H9 (cell line): Measurements from ENCODE around the gene RNF26. TPM values are rescaled to one million over a fixed set of nuclear protein-coding genes. Genes with fewer than 3 reads are reported as not detected.
A peak's percentile ranks its signal among the peaks of the same experiment; 100 is the strongest.

Experiments used
- DNase-seq: peaks from one replicate; pipeline ENCODE4 v3.0.0-alpha.2; 2017
- H2AFZ ChIP-seq: one replicate; pipeline ENCODE4 v1.6.1; 2013; ENCODE audit warnings: mild to moderate bottlenecking, low read length, control low read depth, moderate library complexity
- H2AK5ac ChIP-seq: 2 replicates; pipeline ENCODE4 v1.6.1; 2013; ENCODE audit warnings: low read length, control low read depth, mixed read lengths; ENCODE audit not compliant: insufficient read length
- H2BK120ac ChIP-seq: one replicate; pipeline ENCODE4 v1.6.1; 2013; ENCODE audit warnings: low read depth, mild to moderate bottlenecking, low read length, control low read depth, inconsistent platforms; ENCODE audit not compliant: poor library complexity, severe bottlenecking
- H2BK12ac ChIP-seq: 2 replicates; pipeline ENCODE4 v1.6.1; 2013; ENCODE audit warnings: low read length, control low read depth, mixed read lengths, low read depth; ENCODE audit not compliant: insufficient read length
- H2BK15ac ChIP-seq: 2 replicates; pipeline ENCODE4 v1.6.1; 2013; ENCODE audit warnings: low read depth, low read length, control low read depth
- H2BK20ac ChIP-seq: one replicate; pipeline ENCODE4 v1.6.1; 2013; ENCODE audit warnings: low read depth, mild to moderate bottlenecking, low read length, control low read depth, inconsistent platforms; ENCODE audit not compliant: poor library complexity, severe bottlenecking
- H2BK5ac ChIP-seq: 2 replicates; pipeline ENCODE4 v1.6.1; 2013; ENCODE audit warnings: low read length, control low read depth, mixed read lengths; ENCODE audit not compliant: insufficient read length
- H3K14ac ChIP-seq: 2 replicates; pipeline ENCODE4 v1.6.1; 2013; ENCODE audit warnings: low read length, control low read depth; ENCODE audit not compliant: insufficient read depth
- H3K18ac ChIP-seq: 2 replicates; pipeline ENCODE4 v1.6.1; 2013; ENCODE audit warnings: low read depth, mild to moderate bottlenecking, mixed read lengths, low read length, control low read depth; ENCODE audit not compliant: insufficient read length
- H3K23ac ChIP-seq: 2 replicates; pipeline ENCODE4 v1.6.1; 2013; ENCODE audit warnings: low read length, control low read depth, mixed read lengths, low read depth; ENCODE audit not compliant: insufficient read length
- H3K23me2 ChIP-seq: 2 replicates; pipeline ENCODE4 v1.6.1; 2013; ENCODE audit warnings: low read depth, mild to moderate bottlenecking, mixed read lengths, low read length, control low read depth; ENCODE audit not compliant: insufficient read length, poor library complexity, severe bottlenecking
- H3K27ac ChIP-seq: 2 replicates; pipeline ENCODE4 v1.5.1; 2013; ENCODE audit warnings: low read length, control low read depth, mixed read lengths, low read depth; ENCODE audit not compliant: insufficient read length
- H3K27me3 ChIP-seq: 2 replicates; pipeline ENCODE4 v1.6.1; 2013; ENCODE audit warnings: low read length, control low read depth, inconsistent platforms; ENCODE audit not compliant: insufficient read depth
- H3K4ac ChIP-seq: 2 replicates; pipeline ENCODE4 v1.6.1; 2013; ENCODE audit warnings: low read depth, mild to moderate bottlenecking, control low read depth, inconsistent platforms, low read length, moderate library complexity
- H3K4me1 ChIP-seq: 2 replicates; pipeline ENCODE4 v1.6.1; 2013; ENCODE audit warnings: low read length, control low read depth, inconsistent platforms; ENCODE audit not compliant: insufficient read depth
- H3K4me2 ChIP-seq: 2 replicates; pipeline ENCODE4 v1.6.1; 2013; ENCODE audit warnings: low read length, control low read depth, mixed read lengths; ENCODE audit not compliant: insufficient read length, insufficient read depth
- H3K56ac ChIP-seq: 2 replicates; pipeline ENCODE4 v1.6.1; 2013; ENCODE audit warnings: low read depth, mild to moderate bottlenecking, mixed read lengths, low read length, control low read depth; ENCODE audit not compliant: insufficient read length
- H3K79me1 ChIP-seq: 2 replicates; pipeline ENCODE4 v1.6.1; 2013; ENCODE audit warnings: low read depth, mild to moderate bottlenecking, moderate library complexity, low read length, control low read depth, inconsistent platforms; ENCODE audit not compliant: insufficient read depth, poor library complexity, severe bottlenecking
- H3K79me2 ChIP-seq: 2 replicates; pipeline ENCODE4 v1.6.1; 2013; ENCODE audit warnings: low read length, control low read depth, inconsistent platforms; ENCODE audit not compliant: insufficient read depth
- H3K9ac ChIP-seq: 2 replicates; pipeline ENCODE4 v1.6.1; 2013; ENCODE audit warnings: low read length, control low read depth, mixed read lengths; ENCODE audit not compliant: insufficient read length; ENCODE audit errors: extremely low read depth
- H3K9me3 ChIP-seq: one replicate; pipeline ENCODE4 v1.6.1; 2013; ENCODE audit warnings: low read depth, low read length, inconsistent platforms; ENCODE audit not compliant: control insufficient read depth
- H3T11ph ChIP-seq: one replicate; pipeline ENCODE4 v1.6.1; 2013; ENCODE audit warnings: mild to moderate bottlenecking, low read length, control low read depth, inconsistent platforms
- H4K20me1 ChIP-seq: one replicate; pipeline ENCODE4 v1.6.1; 2013; ENCODE audit not compliant: control insufficient read depth, insufficient read length, insufficient read depth
- H4K5ac ChIP-seq: 2 replicates; pipeline ENCODE4 v1.6.1; 2013; ENCODE audit warnings: low read depth, mild to moderate bottlenecking, mixed read lengths, low read length, control low read depth; ENCODE audit not compliant: insufficient read length
- H4K8ac ChIP-seq: replicated peaks from 2 replicates; pipeline ENCODE4 v1.6.1; 2013; ENCODE audit warnings: low read length, control low read depth, mixed read lengths, low read depth; ENCODE audit not compliant: insufficient read length
- H4K91ac ChIP-seq: 2 replicates; pipeline ENCODE4 v1.6.1; 2013; ENCODE audit warnings: low read depth, mild to moderate bottlenecking, moderate library complexity, mixed read lengths, low read length, control low read depth; ENCODE audit not compliant: insufficient read length
- H3K27ac Mint-ChIP-seq, 3 experiments: 2 replicates in 2 of 3; 3 replicates in 1 of 3; pipeline ENCODE4 v1.8.0; 2020 to 2021; ENCODE audit warnings: mixed read lengths in 3 of 3, mild to moderate bottlenecking in 1 of 3, moderate library complexity in 1 of 3
- H3K27me3 Mint-ChIP-seq: 2 replicates; pipeline ENCODE4 v1.8.0; 2021; ENCODE audit warnings: low read depth, mild to moderate bottlenecking, moderate library complexity, mixed read lengths
- H3K36me3 Mint-ChIP-seq, 3 experiments: 2 replicates in 2 of 3; 3 replicates in 1 of 3; pipeline ENCODE4 v1.8.0; 2020 to 2021; ENCODE audit warnings: low read depth in 3 of 3, mixed read lengths in 3 of 3; ENCODE audit not compliant: insufficient read depth in 1 of 3
- H3K4me1 Mint-ChIP-seq, 2 experiments: 2 replicates each; pipeline ENCODE4 v1.8.0; 2020; ENCODE audit warnings: mixed read lengths in 2 of 2
- H3K4me3 Mint-ChIP-seq, 2 experiments: 2 replicates in 1 of 2; 3 replicates in 1 of 2; pipeline ENCODE4 v1.8.0; 2020 to 2021; ENCODE audit warnings: mild to moderate bottlenecking in 2 of 2, mixed read lengths in 2 of 2, moderate library complexity in 1 of 2
- H3K9me3 Mint-ChIP-seq, 2 experiments: 2 replicates in 1 of 2; 3 replicates in 1 of 2; pipeline ENCODE4 v1.8.0; 2020; ENCODE audit warnings: mild to moderate bottlenecking in 2 of 2, mixed read lengths in 2 of 2, moderate library complexity in 1 of 2
- CTCF ChIP-seq: fragments of 200-600 bp; sonication (generic); conservative IDR thresholded peaks from 3 replicates; pipeline ENCODE4 v1.8.0; 2021; ENCODE audit warnings: antibody characterized with exemption, mild to moderate bottlenecking
- WGBS: extraction: QIAGEN DNeasy Blood & Tissue Kit; methylation state at CpG from one replicate; pipeline ENCODE4 v1.1.7; 2013; ENCODE audit warnings: missing lambda C conversion rate, low lambda C conversion rate, mixed read lengths; ENCODE audit not compliant: insufficient read length; ENCODE audit errors: extremely low coverage; 5-methylcytosine and 5-hydroxymethylcytosine counted together
- total RNA-seq: library from RNA; stranded (reverse); gene quantifications from 2 replicates; pipeline ENCODE4 v1.2.1, GENCODE V29; 2021

The RNF26 gene
- total RNA-seq, 1 experiment from 2014 or later, result 57.6 TPM

- no peak overlapping the region for H3K14ac ChIP-seq
- H4K8ac ChIP-seq, result no peak overlapping the region
- peaks cover 28% of the 10 kb centered on the region for H3K23me2 ChIP-seq
- peaks cover 9% of the 10 kb centered on the region for H3K79me1 ChIP-seq
- TF ChIP-seq CTCF, result no peak
- no peak overlapping the region for H3K23ac ChIP-seq
- H3K9ac ChIP-seq, result peak overlapping the region; percentile 4
- no peak overlapping the region for H2AK5ac ChIP-seq
- no peak overlapping the region for H2BK120ac ChIP-seq
- no peaks in the 10 kb centered on the region for H3K9me3 ChIP-seq
- peak overlapping the region; percentile 56 for H3K4me2 ChIP-seq
- H2BK5ac ChIP-seq, result no peak overlapping the region
- peak overlapping the region; percentile 33 for H3K18ac ChIP-seq
- no CpG with 5 or more reads among the region's 9 CpGs for WGBS
- no peak overlapping the region for H3K56ac ChIP-seq
- no peaks in the 10 kb centered on the region; a peak in 1 of 5 replicates for H3K9me3 Mint-ChIP-seq
- H3T11ph ChIP-seq, result no peak overlapping the region
- H3K27me3 Mint-ChIP-seq, result peaks cover 38% of the 10 kb centered on the region
- H3K27ac ChIP-seq, result no peak overlapping the region
- H3K4me1 Mint-ChIP-seq, result peaks cover 48 to 74% of the 10 kb centered on the region in 2 experiments
- H3K4me3 Mint-ChIP-seq, result peak overlapping the region; percentile 38 to 99
- H2AFZ ChIP-seq, result no peak overlapping the region
- no peak overlapping the region for H2BK20ac ChIP-seq
- no peak overlapping the region for H2BK15ac ChIP-seq
- H3K27me3 ChIP-seq, result peaks cover 16% of the 10 kb centered on the region
- H4K5ac ChIP-seq, result no peak overlapping the region
- peaks cover 13 to 18% (median 15%) of the 10 kb centered on the region in 3 experiments for H3K36me3 Mint-ChIP-seq
- H3K4ac ChIP-seq, result no peak overlapping the region
- peak; percentile 88 for DNase-seq
- no peaks in the 10 kb centered on the region for H4K20me1 ChIP-seq
- H2BK12ac ChIP-seq, result no peak overlapping the region
- no peak overlapping the region for H4K91ac ChIP-seq
- H3K79me2 ChIP-seq, result peaks cover 13% of the 10 kb centered on the region; the same call in 1 of the 2 replicates
- H3K4me1 ChIP-seq, result no peaks in the 10 kb centered on the region; the same call in 1 of the 2 replicates
- peak overlapping the region; percentile 85 to 94 (median 93); a peak in 6 of 7 replicates for H3K27ac Mint-ChIP-seq
Observed at GRCh38 chr11:119337581-119338317, 3.4 kb downstream of the RNF26 start.
